ENCODE data around the gene HDAC4. TPM values are rescaled to one million over a fixed set of nuclear protein-coding genes. Genes with fewer than 3 reads are reported as not detected.

Gene HDAC4
- total RNA-seq, 2 experiments from 2014 or later: 22.6 to 24.5 TPM

- Mint-ChIP-seq H3K9me3 (no peaks in the 10 kb centered on the region), H3K27ac (no peak overlapping the region), H3K27me3 (no peaks in the 10 kb centered on the region), H3K4me1 (ENCODE audit: low read depth) (peaks cover 32% of the 10 kb centered on the region), H3K36me3 (ENCODE audit: low read depth) (peaks cover 6% of the 10 kb centered on the region), H3K4me3 (no peak overlapping the region)
- ATAC-seq (no peak), DNase-seq (peak; percentile 0)
- intact Hi-C loops (cut with micrococcal nuclease): no loop called here
- ChIA-PET CTCF (interaction anchor here (0.7 kb wide), 1 partner anchor 80 kb away, joined by 3 read pairs; no protein-coding TSS in a partner anchor), POLR2A (interaction anchor here (0.6 kb wide), 1 partner anchor 1813 kb away, joined by 3 read pairs; no protein-coding TSS in a partner anchor)
- TF ChIP-seq CTCF (IDR thresholded peaks at IDR 0.05): no peak
Observed at GRCh38 chr2:239394346-239394945, 6.4 kb downstream of the HDAC4 start.

GRCh38 chr2:239393941-239394340, 6.9 kb downstream of the HDAC4 start:
- H3K27me3 Mint-ChIP-seq: no peaks in the 10 kb centered on the region
- no peak for DNase-seq
- CTCF ChIA-PET: no interaction called here
- peaks cover 11% of the 10 kb centered on the region for H3K36me3 Mint-ChIP-seq (ENCODE audit: low read depth)
- ATAC-seq: no peak
- H3K4me3 Mint-ChIP-seq: no peak overlapping the region
- no peak for TF ChIP-seq CTCF (IDR thresholded peaks at IDR 0.05)
- peaks cover 29% of the 10 kb centered on the region for H3K4me1 Mint-ChIP-seq (ENCODE audit: low read depth)
- POLR2A ChIA-PET: no interaction called here
- intact Hi-C loops (cut with micrococcal nuclease): no loop called here
- no peaks in the 10 kb centered on the region for H3K9me3 Mint-ChIP-seq
- H3K27ac Mint-ChIP-seq: no peak overlapping the region

GRCh38 chr2:239393388-239393940, 7.4 kb downstream of the HDAC4 start:
- Mint-ChIP-seq H3K4me1 (ENCODE audit: low read depth) (peaks cover 29% of the 10 kb centered on the region), H3K27me3 (no peaks in the 10 kb centered on the region), H3K4me3 (no peak overlapping the region), H3K9me3 (no peaks in the 10 kb centered on the region), H3K27ac (no peak overlapping the region), H3K36me3 (ENCODE audit: low read depth) (peaks cover 11% of the 10 kb centered on the region)
- POLR2A ChIA-PET: interaction anchor here (1.4 kb wide), 1 partner anchor 24 kb away, joined by 3 read pairs; no protein-coding TSS in a partner anchor
- CTCF ChIA-PET: no interaction called here
- DNase-seq: no peak
- no peak for ATAC-seq
- no peak for TF ChIP-seq CTCF (IDR thresholded peaks at IDR 0.05)
- intact Hi-C loops (cut with micrococcal nuclease): no loop called here

- intact Hi-C loops (cut with micrococcal nuclease): no loop called here
- H3K4me1 Mint-ChIP-seq (ENCODE audit: low read depth): peaks cover 25% of the 10 kb centered on the region
- ChIA-PET POLR2A (interaction anchor here (0.5 to 1.4 kb wide), 2 partner anchors 23 to 558 kb away, joined by 3 read pairs; no protein-coding TSS in a partner anchor), CTCF (interaction anchor here (0.7 kb wide), 1 partner anchor 12 kb away, joined by 3 read pairs; no protein-coding TSS in a partner anchor)
- no peaks in the 10 kb centered on the region for H3K27me3 Mint-ChIP-seq
- ATAC-seq (no peak), DNase-seq (no peak)
- H3K36me3 Mint-ChIP-seq (ENCODE audit: low read depth): peaks cover 11% of the 10 kb centered on the region
- H3K9me3 Mint-ChIP-seq: no peaks in the 10 kb centered on the region
- TF ChIP-seq CTCF (IDR thresholded peaks at IDR 0.05): no peak
- H3K27ac Mint-ChIP-seq: no peak overlapping the region
- H3K4me3 Mint-ChIP-seq: no peak overlapping the region
Observed at GRCh38 chr2:239392688-239393387, 8.0 kb downstream of the HDAC4 start.

GRCh38 chr2:239392072-239392357, 8.8 kb downstream of the HDAC4 start:
- ATAC-seq: no peak
- DNase-seq: no peak
- Mint-ChIP-seq H3K4me1 (ENCODE audit: low read depth) (peaks cover 17% of the 10 kb centered on the region), H3K27me3 (no peaks in the 10 kb centered on the region), H3K27ac (no peak overlapping the region), H3K36me3 (ENCODE audit: low read depth) (peaks cover 11% of the 10 kb centered on the region), H3K4me3 (no peak overlapping the region), H3K9me3 (no peaks in the 10 kb centered on the region)
- no peak for TF ChIP-seq CTCF (IDR thresholded peaks at IDR 0.05)
- ChIA-PET POLR2A (interaction anchor here (1.4 kb wide), 1 partner anchor 23 kb away, joined by 3 read pairs; no protein-coding TSS in a partner anchor), CTCF (interaction anchor here (0.7 kb wide), 1 partner anchor 12 kb away, joined by 3 read pairs; no protein-coding TSS in a partner anchor)
- intact Hi-C loops (cut with micrococcal nuclease): no loop called here

Measured in activated CD8-positive, alpha-beta T cell treated with anti-CD3 and anti-CD28 coated beads for 36 hours (primary cell).